ENCODE data around the gene ABHD12.

ABHD12 gene

DNA sequence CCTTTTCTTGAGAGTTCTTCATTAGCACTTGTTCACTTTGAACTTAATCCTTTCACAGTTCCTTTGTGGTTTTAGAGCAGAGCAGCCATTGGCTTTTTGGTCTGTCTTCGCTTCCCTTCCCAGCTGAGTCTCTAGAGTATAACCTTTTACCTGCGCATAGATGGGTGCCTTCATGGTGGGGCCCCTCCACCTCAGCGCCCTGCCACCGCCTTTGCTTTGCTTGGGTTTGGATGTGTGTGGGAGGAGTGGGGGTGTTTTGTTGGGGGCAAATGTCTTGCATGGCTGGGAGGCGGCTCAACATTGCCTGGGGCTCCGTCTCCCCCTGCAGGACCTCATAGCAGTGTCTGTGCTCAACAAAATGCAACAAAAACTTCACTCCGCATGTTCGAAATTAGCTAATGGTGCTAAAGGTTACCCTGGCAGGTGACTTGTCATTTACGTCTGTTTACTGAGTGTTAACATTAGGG, 130.8 kb downstream of the ABHD12 start:
- Histone ChIP-seq H3K27me3 (ENCODE audit: insufficient read depth, low read length) (no peaks in the 10 kb centered on the region), H3K9ac (ENCODE audit: low read length) (no peak overlapping the region), H3K27ac (ENCODE audit: low read depth, low read length, poor library complexity, severe bottlenecking) (no peak overlapping the region), H3K9me2 (ENCODE audit: low read depth, low read length) (no peaks in the 10 kb centered on the region), H3K4me3 (ENCODE audit: low read depth, low read length, poor library complexity, severe bottlenecking) (no peak overlapping the region), H3K36me3 (ENCODE audit: insufficient read depth, low read length) (peaks cover 16% of the 10 kb centered on the region), H3K4me2 (ENCODE audit: low read length) (no peak overlapping the region), H4K20me1 (ENCODE audit: insufficient read depth, low read length) (no peaks in the 10 kb centered on the region), H3F3A (ENCODE audit: insufficient read depth, low read length) (no peaks in the 10 kb centered on the region), H2AFZ (ENCODE audit: low read length) (no peak overlapping the region), H3K9me3 (ENCODE audit: low read length) (no peaks in the 10 kb centered on the region), H3K79me2 (ENCODE audit: insufficient read depth, low read length) (no peaks in the 10 kb centered on the region), H3K4me1 (ENCODE audit: insufficient read depth, low read length, severe bottlenecking) (no peaks in the 10 kb centered on the region)
- TF ChIP-seq, protein P1, sequence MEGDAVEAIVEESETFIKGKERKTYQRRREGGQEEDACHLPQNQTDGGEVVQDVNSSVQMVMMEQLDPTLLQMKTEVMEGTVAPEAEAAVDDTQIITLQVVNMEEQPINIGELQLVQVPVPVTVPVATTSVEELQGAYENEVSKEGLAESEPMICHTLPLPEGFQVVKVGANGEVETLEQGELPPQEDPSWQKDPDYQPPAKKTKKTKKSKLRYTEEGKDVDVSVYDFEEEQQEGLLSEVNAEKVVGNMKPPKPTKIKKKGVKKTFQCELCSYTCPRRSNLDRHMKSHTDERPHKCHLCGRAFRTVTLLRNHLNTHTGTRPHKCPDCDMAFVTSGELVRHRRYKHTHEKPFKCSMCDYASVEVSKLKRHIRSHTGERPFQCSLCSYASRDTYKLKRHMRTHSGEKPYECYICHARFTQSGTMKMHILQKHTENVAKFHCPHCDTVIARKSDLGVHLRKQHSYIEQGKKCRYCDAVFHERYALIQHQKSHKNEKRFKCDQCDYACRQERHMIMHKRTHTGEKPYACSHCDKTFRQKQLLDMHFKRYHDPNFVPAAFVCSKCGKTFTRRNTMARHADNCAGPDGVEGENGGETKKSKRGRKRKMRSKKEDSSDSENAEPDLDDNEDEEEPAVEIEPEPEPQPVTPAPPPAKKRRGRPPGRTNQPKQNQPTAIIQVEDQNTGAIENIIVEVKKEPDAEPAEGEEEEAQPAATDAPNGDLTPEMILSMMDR (IDR thresholded peaks at IDR 0.05; ENCODE audit: low read length) = no peak
- TF ChIP-seq EZH2 (IDR thresholded peaks at IDR 0.05; ENCODE audit: borderline replicate concordance, low read length) = no peak

DNA sequence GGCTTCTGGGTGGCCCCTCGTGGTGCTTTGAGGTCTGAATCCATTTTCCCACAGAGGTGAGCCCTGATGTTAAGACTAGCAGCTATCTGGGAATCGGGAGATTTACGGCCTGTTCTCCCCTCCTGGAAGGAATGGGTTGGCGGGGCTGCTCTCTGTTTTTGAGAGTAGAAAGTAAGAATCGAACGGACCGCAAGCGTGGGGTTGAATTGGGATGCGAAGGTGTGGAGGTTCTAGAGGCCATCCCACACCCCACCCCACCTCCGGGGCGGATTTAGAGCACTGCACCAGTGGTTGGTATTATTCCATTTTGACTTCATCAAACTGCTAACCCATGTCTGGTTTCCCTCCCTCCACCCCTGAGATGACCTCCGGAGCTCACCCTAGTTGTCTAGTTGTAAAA, 131.3 kb downstream of the ABHD12 start:
- no peak for TF ChIP-seq EZH2 (IDR thresholded peaks at IDR 0.05; ENCODE audit: borderline replicate concordance, low read length)
- TF ChIP-seq, protein P1 (IDR thresholded peaks at IDR 0.05; ENCODE audit: low read length) = no peak
- Histone ChIP-seq H3K9me2 (ENCODE audit: low read depth, low read length) (no peaks in the 10 kb centered on the region), H3K36me3 (ENCODE audit: insufficient read depth, low read length) (peaks cover 16% of the 10 kb centered on the region), H3K9ac (ENCODE audit: low read length) (no peak overlapping the region), H4K20me1 (ENCODE audit: insufficient read depth, low read length) (no peaks in the 10 kb centered on the region), H3K27ac (ENCODE audit: low read depth, low read length, poor library complexity, severe bottlenecking) (no peak overlapping the region), H3K4me3 (ENCODE audit: low read depth, low read length, poor library complexity, severe bottlenecking) (no peak overlapping the region), H3K79me2 (ENCODE audit: insufficient read depth, low read length) (0 out of 2 replicates have a peak, but pooled peaks cover 1% of the 10 kb centered on the region), H3K4me2 (ENCODE audit: low read length) (no peak overlapping the region), H3K4me1 (ENCODE audit: insufficient read depth, low read length, severe bottlenecking) (no peaks in the 10 kb centered on the region), H3K27me3 (ENCODE audit: insufficient read depth, low read length) (no peaks in the 10 kb centered on the region), H2AFZ (ENCODE audit: low read length) (no peak overlapping the region), H3F3A (ENCODE audit: insufficient read depth, low read length) (no peaks in the 10 kb centered on the region), H3K9me3 (ENCODE audit: low read length) (no peaks in the 10 kb centered on the region)

DNA sequence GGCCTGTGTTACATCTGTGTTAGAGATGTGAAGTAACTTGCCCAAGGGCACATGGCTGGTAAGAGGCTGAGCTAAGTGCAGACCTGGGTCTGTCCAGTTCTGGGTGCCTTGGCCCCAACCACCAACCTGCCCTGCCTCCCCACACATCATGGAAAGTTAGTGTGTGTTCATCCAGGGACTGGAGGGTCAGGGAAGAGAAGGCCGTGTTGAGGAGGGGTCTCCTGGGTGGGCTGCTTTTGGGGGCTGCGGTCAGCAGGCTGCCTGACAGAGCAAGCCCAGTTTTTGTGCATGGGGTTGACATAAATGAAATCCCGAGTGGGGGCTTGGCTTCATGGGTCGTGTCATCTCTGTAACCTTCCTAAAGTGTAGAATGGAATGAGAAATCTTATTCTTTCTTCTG, 131.8 kb downstream of the ABHD12 start:
- Histone ChIP-seq H3K9ac (ENCODE audit: low read length) (no peak overlapping the region), H3K9me3 (ENCODE audit: low read length) (no peaks in the 10 kb centered on the region), H3K36me3 (ENCODE audit: insufficient read depth, low read length) (peaks cover 16% of the 10 kb centered on the region), H3K9me2 (ENCODE audit: low read depth, low read length) (no peaks in the 10 kb centered on the region), H3K27me3 (ENCODE audit: insufficient read depth, low read length) (no peaks in the 10 kb centered on the region), H3K4me1 (ENCODE audit: insufficient read depth, low read length, severe bottlenecking) (no peaks in the 10 kb centered on the region), H3K4me3 (ENCODE audit: low read depth, low read length, poor library complexity, severe bottlenecking) (no peak overlapping the region), H3K4me2 (ENCODE audit: low read length) (no peak overlapping the region), H4K20me1 (ENCODE audit: insufficient read depth, low read length) (no peaks in the 10 kb centered on the region), H3K27ac (ENCODE audit: low read depth, low read length, poor library complexity, severe bottlenecking) (no peak overlapping the region), H2AFZ (ENCODE audit: low read length) (no peak overlapping the region), H3K79me2 (ENCODE audit: insufficient read depth, low read length) (0 out of 2 replicates have a peak, but pooled peaks cover 6% of the 10 kb centered on the region), H3F3A (ENCODE audit: insufficient read depth, low read length) (no peaks in the 10 kb centered on the region)
- TF ChIP-seq, protein P1 (IDR thresholded peaks at IDR 0.05; ENCODE audit: low read length) = no peak
- TF ChIP-seq EZH2 (IDR thresholded peaks at IDR 0.05; ENCODE audit: borderline replicate concordance, low read length) = no peak

Data from OCI-LY1 (cell line).